Mesenteric fat pad (tissue), 1 donor: ENCODE data around the gene ASB5. TPM values are rescaled to one million over a fixed set of nuclear protein-coding genes. Genes with fewer than 3 reads are reported as not detected.

ENCODE experiments used
- total RNA-seq: library from RNA; stranded (reverse); fragmentation: NEBNext Ultra II Directional; extraction: Animal tissue kit (Norgen Biotek cat#: 25700); gene quantifications from one replicate; pipeline ENCODE4 v1.2.1, GENCODE V29; 2021
- donor health status: DM: yes; HTN: yes; CAD: no.

ASB5 gene
- total RNA-seq, 1 donor from 2014 or later: not detected

Other genes with a start within 250 kb of the ASB5 start
- 1.4 TPM for gene WDR17, start 203.4 kb downstream of the ASB5 start, total RNA-seq
- gene SPATA4, start 73.6 kb downstream of the ASB5 start, total RNA-seq: not detected
- gene SPCS3, start 50.7 kb upstream of the ASB5 start, total RNA-seq: 134 TPM